Prostate gland (tissue), 1 donor: Measurements from ENCODE around the gene RBM19.

Source experiments
- POLR2A ChIP-seq: fragments of 450-650 bp; IDR thresholded peaks from one replicate; pipeline ENCODE4 v1.6.1; 2016; ENCODE audit warnings: antibody characterized with exemption, mild to moderate bottlenecking
- POLR2AphosphoS5 ChIP-seq: sonication (generic); formaldehyde crosslinking; IDR thresholded peaks from one replicate; pipeline ENCODE4 v1.6.1; 2017; ENCODE audit warnings: antibody characterized with exemption

DNA sequence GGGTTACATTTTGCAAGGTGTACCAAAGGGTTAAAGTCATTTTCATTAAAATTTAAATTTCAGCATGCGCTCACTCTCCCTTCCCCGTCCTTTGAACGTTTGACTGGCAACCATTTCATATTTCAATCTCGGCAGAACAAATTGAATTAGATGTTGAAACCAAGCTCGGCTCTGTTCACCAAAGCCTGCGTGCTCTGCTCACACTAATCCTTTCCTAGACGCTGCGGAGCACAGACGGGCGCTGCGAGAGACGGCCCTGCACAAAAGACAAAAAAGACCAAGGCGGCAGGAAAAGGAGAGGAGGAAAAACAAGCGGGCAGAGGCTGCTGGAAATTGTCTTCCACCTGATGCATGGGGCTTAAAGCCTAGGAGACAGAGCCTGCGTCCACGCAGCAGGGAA is 149.3 kb downstream of the RBM19 start:
- no peak for TF ChIP-seq POLR2A
- no peak for TF ChIP-seq POLR2AphosphoS5
